Spinal cord (tissue), 10 donors: ENCODE data around the gene NCKAP5. TPM values are rescaled to one million over a fixed set of nuclear protein-coding genes. Genes with fewer than 3 reads are reported as not detected.
A peak's percentile ranks its signal among the peaks of the same experiment; 100 is the strongest.

Source experiments
- DNase-seq, 6 donors: peaks; one replicate each; pipeline versions ENCODE4 v3.0.0 to v3.0.0-alpha.2; 2013 to 2015; ENCODE audit warnings: low spot score in 6 of 6, low read depth in 4 of 6
- H3K27ac ChIP-seq: one replicate; pipeline ENCODE4 v1.5.1; 2013; ENCODE audit warnings: low read depth, low read length, control low read depth
- H3K27me3 ChIP-seq: one replicate; pipeline ENCODE4 v1.6.1; 2013; ENCODE audit warnings: low read length; ENCODE audit not compliant: control insufficient read depth, insufficient read depth
- H3K36me3 ChIP-seq: one replicate; pipeline ENCODE4 v1.6.1; 2013; ENCODE audit warnings: low read length; ENCODE audit not compliant: control insufficient read depth, insufficient read depth
- H3K4me1 ChIP-seq: one replicate; pipeline ENCODE4 v1.6.1; 2013; ENCODE audit warnings: low read length; ENCODE audit not compliant: control insufficient read depth, insufficient read depth
- H3K4me3 ChIP-seq: one replicate; pipeline ENCODE4 v1.5.1; 2013; ENCODE audit warnings: low read depth, low read length, control low read depth
- H3K9me3 ChIP-seq: one replicate; pipeline ENCODE4 v1.6.1; 2013; ENCODE audit warnings: low read length; ENCODE audit not compliant: control insufficient read depth, insufficient read depth
- WGBS: methylation state at CpG from one replicate; pipeline ENCODE4 v1.1.5; 2013; ENCODE audit warnings: missing lambda C conversion rate; ENCODE audit not compliant: insufficient coverage; 5-methylcytosine and 5-hydroxymethylcytosine counted together
- polyA plus RNA-seq, 2 donors: library from polyadenylated mRNA; unstranded; fragments of 120-200 nt; gene quantifications; one replicate each; pipeline ENCODE4 v1.2.1, GENCODE V29; 2013; ENCODE audit not compliant: insufficient read length in 2 of 2
- total RNA-seq, 2 donors: library from RNA; depleted of rRNA in 1 of 2; stranded (reverse); fragments of 120-200 nt in 1 of 2; fragments of >200 nt in 1 of 2; gene quantifications; one replicate each; pipeline versions ENCODE4 v1.2.3 to v1.2.4, GENCODE V29; 2013 to 2014
- donor health status: healthy.

The NCKAP5 gene
- total and polyA plus RNA-seq, 4 donors = 8.9 to 17.7 (median 11.6) TPM

GRCh38 chr2:133431289-133431688 is 137.0 kb downstream of the NCKAP5 start:
- Histone ChIP-seq H3K27ac (no peak overlapping the region), H3K4me1 (no peaks in the 10 kb centered on the region), H3K36me3 (no peaks in the 10 kb centered on the region), H3K9me3 (no peaks in the 10 kb centered on the region), H3K27me3 (no peaks in the 10 kb centered on the region), H3K4me3 (no peak overlapping the region)
- 45% methylated on average over 3 of the region's 4 CpGs for WGBS
- no peak for DNase-seq

GRCh38 chr2:133426791-133427190 is 141.5 kb downstream of the NCKAP5 start:
- H3K27me3 ChIP-seq = no peaks in the 10 kb centered on the region
- H3K36me3 ChIP-seq = no peaks in the 10 kb centered on the region
- H3K4me1 ChIP-seq = peaks cover 3% of the 10 kb centered on the region
- H3K9me3 ChIP-seq = no peaks in the 10 kb centered on the region
- H3K27ac ChIP-seq = no peak overlapping the region
- peak in 2 of 6 donors; percentile 24 to 39 for DNase-seq
- no peak overlapping the region for H3K4me3 ChIP-seq
- 60% methylated on average over 1 of the region's 1 CpG for WGBS

GRCh38 chr2:133425612-133426011 is 142.7 kb downstream of the NCKAP5 start:
- Histone ChIP-seq H3K4me3 (no peak overlapping the region), H3K36me3 (no peaks in the 10 kb centered on the region), H3K4me1 (peaks cover 10% of the 10 kb centered on the region), H3K9me3 (no peaks in the 10 kb centered on the region), H3K27me3 (no peaks in the 10 kb centered on the region), H3K27ac (no peak overlapping the region)
- DNase-seq = no peak
- no CpG with 5 or more reads among the region's 2 CpGs for WGBS

- H3K27ac ChIP-seq = no peak overlapping the region
- no peaks in the 10 kb centered on the region for H3K9me3 ChIP-seq
- H3K36me3 ChIP-seq = no peaks in the 10 kb centered on the region
- peaks cover 11% of the 10 kb centered on the region for H3K4me1 ChIP-seq
- H3K4me3 ChIP-seq = no peak overlapping the region
- H3K27me3 ChIP-seq = no peaks in the 10 kb centered on the region
- WGBS = 83% methylated on average over 1 of the region's 2 CpGs
- peak in 2 of 6 donors; percentile 24 to 36 for DNase-seq
These were observed 143.4 kb downstream of the NCKAP5 start for GRCh38 chr2:133424876-133425275.

- peak; percentile 49 to 93 (median 62) for DNase-seq
- H3K36me3 ChIP-seq = no peaks in the 10 kb centered on the region
- no peak overlapping the region for H3K4me3 ChIP-seq
- 5% methylated on average over 4 of the region's 5 CpGs for WGBS
- H3K27ac ChIP-seq = peak overlapping the region; percentile 38
- H3K27me3 ChIP-seq = no peaks in the 10 kb centered on the region
- no peaks in the 10 kb centered on the region for H3K9me3 ChIP-seq
- H3K4me1 ChIP-seq = peaks cover 11% of the 10 kb centered on the region
These were observed 145.3 kb downstream of the NCKAP5 start for GRCh38 chr2:133422931-133423351.

- H3K4me3 ChIP-seq = no peak overlapping the region
- H3K9me3 ChIP-seq = no peaks in the 10 kb centered on the region
- H3K27me3 ChIP-seq = no peaks in the 10 kb centered on the region
- peak overlapping the region; percentile 11 for H3K27ac ChIP-seq
- WGBS = 43% methylated on average over 4 of the region's 4 CpGs
- peak in 5 of 6 donors; percentile 28 to 90 (median 48) for DNase-seq
- H3K4me1 ChIP-seq = peaks cover 11% of the 10 kb centered on the region
- H3K36me3 ChIP-seq = no peaks in the 10 kb centered on the region
These were observed 146.5 kb downstream of the NCKAP5 start for GRCh38 chr2:133421516-133422324.

GRCh38 chr2:133420788-133421187 is 147.5 kb downstream of the NCKAP5 start:
- Histone ChIP-seq H3K36me3 (no peaks in the 10 kb centered on the region), H3K4me1 (peaks cover 11% of the 10 kb centered on the region), H3K4me3 (no peak overlapping the region), H3K9me3 (no peaks in the 10 kb centered on the region), H3K27ac (no peak overlapping the region), H3K27me3 (no peaks in the 10 kb centered on the region)
- peak in 3 of 6 donors; percentile 18 to 78 (median 22) for DNase-seq
- WGBS = 45% methylated on average over 6 of the region's 6 CpGs

- 86% methylated on average over 1 of the region's 4 CpGs for WGBS
These were observed 149.6 kb downstream of the NCKAP5 start for GRCh38 chr2:133418671-133419070.

GRCh38 chr2:133418021-133418420 is 150.2 kb downstream of the NCKAP5 start:
- no peak for DNase-seq
- no peaks in the 10 kb centered on the region for H3K36me3 ChIP-seq
- H3K4me1 ChIP-seq = peaks cover 15% of the 10 kb centered on the region
- 60% methylated on average over 1 of the region's 2 CpGs for WGBS
- H3K27ac ChIP-seq = no peak overlapping the region
- H3K27me3 ChIP-seq = no peaks in the 10 kb centered on the region
- no peak overlapping the region for H3K4me3 ChIP-seq
- H3K9me3 ChIP-seq = no peaks in the 10 kb centered on the region

More at GRCh38 chr2:133418671-133419070, 149.6 kb downstream of the NCKAP5 start:
- H3K9me3 ChIP-seq = no peaks in the 10 kb centered on the region
- no peak for DNase-seq
- no peaks in the 10 kb centered on the region for H3K27me3 ChIP-seq
- no peak overlapping the region for H3K4me3 ChIP-seq
- H3K27ac ChIP-seq = no peak overlapping the region
- peaks cover 15% of the 10 kb centered on the region for H3K4me1 ChIP-seq
- H3K36me3 ChIP-seq = no peaks in the 10 kb centered on the region

- Histone ChIP-seq H3K27me3 (no peaks in the 10 kb centered on the region), H3K4me3 (no peak overlapping the region), H3K27ac (no peak overlapping the region), H3K36me3 (no peaks in the 10 kb centered on the region), H3K4me1 (peaks cover 15% of the 10 kb centered on the region), H3K9me3 (no peaks in the 10 kb centered on the region)
- DNase-seq = no peak
- 69% methylated on average over 4 of the region's 4 CpGs for WGBS
These were observed 150.8 kb downstream of the NCKAP5 start for GRCh38 chr2:133417415-133417814.
